Astrocyte of the cerebellum (primary cell): ENCODE data around the gene SDK2.

Experiments used
- DNase-seq: peaks from one replicate; pipeline ENCODE4 v3.0.0-alpha.2; 2011; ENCODE audit warnings: low read depth
- H3K4me3 ChIP-seq: 2 replicates; pipeline ENCODE4 v1.5.1; 2011; ENCODE audit warnings: mild to moderate bottlenecking, low read depth, low read length, moderate library complexity
- CTCF ChIP-seq: IDR thresholded peaks from 2 replicates; pipeline ENCODE4 v1.5.1; 2012; ENCODE audit warnings: low read length, low read depth, moderate library complexity, mild to moderate bottlenecking; ENCODE audit errors: missing control alignments
- in situ Hi-C: cut with HindIII; loops from 2 replicates; pipeline ENCODE4 v1.10.0; 2017; ENCODE audit warnings: low sequenced_read_pairs

Gene SDK2

GRCh38 chr17:73686961-73687360 is 42.7 kb upstream of the SDK2 start:
- no peak for TF ChIP-seq CTCF
- no peak overlapping the region for H3K4me3 ChIP-seq
- in situ Hi-C loops: no loop called here
- DNase-seq: no peak

DNA sequence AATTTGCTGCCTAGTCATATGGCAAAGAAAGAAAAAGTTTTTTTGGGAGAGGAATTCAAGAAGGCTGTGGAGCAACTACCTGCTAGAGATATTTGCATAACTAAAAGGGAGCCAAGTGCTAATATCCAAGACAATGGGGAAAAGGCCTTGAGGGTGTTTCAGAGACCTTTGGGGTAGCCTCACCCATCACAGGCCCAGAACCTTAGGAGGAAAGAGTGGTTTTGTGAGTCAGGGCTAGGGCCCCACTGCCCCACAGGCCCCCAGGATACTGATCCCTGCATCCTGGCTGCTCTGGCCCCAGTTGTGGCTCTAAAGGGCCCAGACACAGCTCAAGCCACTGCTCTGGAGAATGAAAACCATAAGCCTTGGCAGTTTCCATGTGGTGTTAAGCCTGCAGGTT is 41.9 kb upstream of the SDK2 start:
- TF ChIP-seq CTCF: no peak
- no peak overlapping the region for H3K4me3 ChIP-seq
- in situ Hi-C loops: no loop called here
- no peak for DNase-seq

GRCh38 chr17:73684183-73684582 is 39.9 kb upstream of the SDK2 start:
- H3K4me3 ChIP-seq: no peak overlapping the region
- no peak for DNase-seq
- in situ Hi-C loops: no loop called here
- TF ChIP-seq CTCF: no peak

DNA sequence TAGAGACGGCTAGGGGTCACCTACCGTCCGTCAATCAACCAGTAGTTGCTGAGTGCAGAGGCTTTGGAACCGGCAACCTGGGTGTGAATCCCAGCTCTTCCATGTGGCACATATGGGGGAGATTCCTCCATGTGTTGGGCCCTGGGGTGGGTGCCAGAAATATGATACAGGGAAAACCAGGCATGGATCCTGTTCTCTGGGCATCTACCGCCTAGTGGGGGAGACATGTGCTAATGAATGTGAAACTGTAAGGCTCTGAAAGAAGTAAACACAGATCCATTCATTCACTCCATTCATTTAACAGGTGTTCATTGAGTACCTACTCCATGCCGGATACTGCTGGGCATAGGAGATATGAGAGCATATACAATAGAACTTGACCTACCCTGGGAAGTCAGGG is 39.5 kb upstream of the SDK2 start:
- no peak overlapping the region for H3K4me3 ChIP-seq
- in situ Hi-C loops: no loop called here
- DNase-seq: no peak
- no peak for TF ChIP-seq CTCF

DNA sequence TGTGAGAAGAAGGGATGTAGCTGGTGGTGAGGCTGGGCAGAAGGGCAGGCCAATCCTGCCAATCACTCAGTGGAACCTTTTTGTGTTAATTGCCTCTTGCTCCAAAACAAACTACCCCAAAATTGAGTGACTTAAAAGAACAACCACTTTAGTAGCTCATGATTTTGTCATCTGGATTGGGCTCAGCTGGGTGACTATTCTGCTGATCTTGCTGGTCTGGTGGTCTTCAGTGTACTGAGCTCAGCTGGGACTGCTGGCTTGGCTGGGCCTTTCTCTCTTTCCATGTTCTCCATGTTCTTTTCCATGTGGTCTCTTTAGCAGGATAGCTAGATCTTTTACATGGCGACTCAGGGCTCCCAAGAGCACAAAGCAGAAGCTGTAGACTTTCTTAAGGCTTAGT is 37.7 kb upstream of the SDK2 start:
- DNase-seq: no peak
- no peak for TF ChIP-seq CTCF
- in situ Hi-C loops: no loop called here

DNA sequence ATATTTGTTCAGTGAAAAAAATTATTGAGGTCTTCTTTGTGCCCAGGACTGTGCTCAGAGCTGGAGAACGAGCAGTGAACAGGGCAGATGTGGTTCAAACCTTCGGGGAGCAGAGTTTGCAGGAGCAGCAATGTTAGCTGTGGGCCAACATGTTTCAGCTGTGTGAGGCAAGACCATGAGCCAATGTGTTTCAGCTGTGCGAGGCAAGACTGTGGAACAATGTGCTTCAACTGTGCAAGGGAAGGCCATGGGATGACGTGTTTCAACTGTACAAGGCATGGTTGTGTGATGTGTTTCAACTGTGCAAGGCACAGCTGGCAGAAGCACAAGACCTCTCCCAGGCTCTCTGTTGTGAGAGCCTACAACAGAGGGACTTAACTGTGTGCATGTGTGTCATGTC is 35.2 kb upstream of the SDK2 start:
- DNase-seq: no peak
- TF ChIP-seq CTCF: no peak
- H3K4me3 ChIP-seq: no peak overlapping the region
- in situ Hi-C loops: no loop called here

More for the DNA sequence above, 37.7 kb upstream of the SDK2 start:
- no peak overlapping the region for H3K4me3 ChIP-seq

DNA sequence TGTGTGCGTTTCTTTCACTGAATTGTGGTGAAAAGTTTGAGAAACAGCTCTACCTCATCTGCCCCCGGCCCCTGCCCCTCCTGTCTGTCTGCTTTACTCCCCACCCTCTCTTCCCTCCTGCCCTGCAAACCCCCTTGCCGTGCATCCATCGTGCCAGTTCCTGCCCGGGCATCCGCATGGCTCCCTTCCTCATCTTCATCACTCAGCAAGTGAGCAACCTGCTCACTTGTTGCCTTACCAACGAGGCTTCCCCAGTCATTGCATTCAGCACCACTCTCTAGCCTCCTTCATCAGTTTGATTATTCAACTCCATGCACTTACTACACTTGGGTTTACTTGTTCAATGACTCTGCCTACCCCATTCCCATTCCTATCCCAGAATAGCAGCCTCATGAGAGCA is 34.8 kb upstream of the SDK2 start:
- H3K4me3 ChIP-seq: no peak overlapping the region
- no peak for TF ChIP-seq CTCF
- DNase-seq: no peak
- in situ Hi-C loops: no loop called here
